GM19372 (cell line): ENCODE measurements around the gene LCLAT1.
"Not testable (repeated sequence)": the region's sequence is repeated elsewhere in the genome, so short reads cannot be mapped to it uniquely, and the experiment has no call there.

Experiments
- ATAC-seq: cut with Tn5 transposase; IDR thresholded peaks from one replicate; pipeline ENCODE4 v1.9.1; 2021; ENCODE audit warnings: mild to moderate bottlenecking, low read depth, moderate library complexity; ENCODE audit not compliant: unreplicated experiment

LCLAT1 gene

DNA sequence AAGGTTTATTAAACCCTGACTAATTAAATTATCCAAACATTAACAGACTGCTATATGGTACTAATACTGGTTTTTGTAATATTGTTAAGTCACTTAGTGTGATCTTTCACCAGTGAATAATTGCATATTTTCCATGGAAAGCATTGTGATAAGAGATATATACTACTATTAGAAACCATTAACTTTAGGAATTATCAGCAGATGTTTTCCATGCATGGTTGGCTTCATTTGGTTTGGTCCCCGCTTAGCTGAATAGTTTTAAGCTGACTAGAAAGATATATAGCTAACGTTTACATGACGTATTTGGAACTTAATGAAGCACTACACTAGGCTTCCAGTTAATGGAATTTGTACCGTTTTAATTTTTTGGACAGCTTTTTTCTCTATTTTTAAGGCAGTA lies 37.9 kb downstream of the LCLAT1 start:
- ATAC-seq: no peak

DNA sequence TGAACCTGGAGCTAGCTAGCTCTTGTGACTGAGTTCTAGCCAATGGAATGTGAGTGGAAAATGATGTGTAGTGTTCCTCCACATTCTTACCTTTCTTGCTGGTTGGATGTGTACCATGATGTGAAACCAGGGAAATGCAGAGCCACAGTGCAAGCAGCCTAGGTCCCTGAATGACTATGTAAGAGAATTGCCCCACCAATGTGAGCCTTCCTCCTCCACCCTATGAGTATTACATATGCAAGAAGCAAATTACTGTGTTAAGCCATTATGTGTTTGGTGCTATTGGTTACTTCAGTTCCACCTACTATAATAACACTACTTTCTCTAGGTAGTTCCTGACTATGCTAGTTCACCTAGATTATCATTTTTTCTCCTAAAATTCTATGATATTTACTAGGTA lies 39.6 kb downstream of the LCLAT1 start:
- no peak for ATAC-seq

DNA sequence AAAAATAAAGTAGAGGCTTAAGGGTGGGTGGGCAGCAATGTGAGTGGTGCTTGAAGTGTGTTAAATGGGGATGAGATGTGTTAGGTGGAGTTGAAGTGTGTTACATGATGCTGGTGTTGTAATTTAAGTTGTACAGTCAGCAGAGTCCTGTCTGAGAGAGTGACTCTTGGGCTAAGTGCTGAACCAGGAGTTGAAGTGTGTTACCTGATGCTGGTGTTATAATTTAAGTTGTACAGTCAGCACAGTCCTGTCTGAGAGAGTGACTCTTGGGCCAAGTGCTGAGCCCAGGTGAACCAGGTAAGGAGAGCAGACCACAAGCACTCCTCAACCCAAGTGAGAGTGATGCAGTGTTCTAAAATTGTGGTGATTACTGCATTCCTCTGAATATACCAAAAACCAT lies 40.6 kb downstream of the LCLAT1 start:
- no peak for ATAC-seq

DNA sequence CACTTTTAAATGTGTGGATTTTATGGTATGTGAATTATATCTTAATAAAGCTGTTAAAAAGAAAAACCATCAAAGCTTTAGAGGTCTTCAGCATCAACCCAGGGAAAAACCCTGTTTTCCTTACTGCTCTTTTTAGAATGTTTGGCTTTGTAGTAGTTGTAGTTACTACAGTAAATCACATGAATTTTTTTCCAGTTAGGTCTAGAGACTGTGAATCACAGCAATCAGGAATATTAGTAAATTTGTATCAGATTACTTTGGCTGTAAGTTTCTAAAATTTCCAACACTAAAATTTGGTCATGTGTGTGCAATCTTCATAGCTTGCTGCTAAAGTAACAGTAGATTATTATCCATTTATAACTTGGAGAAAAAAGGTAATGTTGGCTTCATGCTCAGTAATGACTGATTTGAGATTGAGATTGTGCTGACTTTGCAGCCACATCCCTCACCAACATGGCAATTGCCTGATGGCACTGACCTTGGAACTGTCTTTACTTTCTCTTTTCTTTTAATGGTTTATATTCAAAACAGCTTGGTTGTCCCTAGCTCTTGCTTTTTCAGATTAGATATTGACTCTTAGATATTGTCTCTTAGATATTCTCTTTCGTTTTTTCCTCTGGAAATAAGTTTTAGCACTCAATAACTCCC lies 41.1 kb downstream of the LCLAT1 start:
- ATAC-seq: no peak

DNA sequence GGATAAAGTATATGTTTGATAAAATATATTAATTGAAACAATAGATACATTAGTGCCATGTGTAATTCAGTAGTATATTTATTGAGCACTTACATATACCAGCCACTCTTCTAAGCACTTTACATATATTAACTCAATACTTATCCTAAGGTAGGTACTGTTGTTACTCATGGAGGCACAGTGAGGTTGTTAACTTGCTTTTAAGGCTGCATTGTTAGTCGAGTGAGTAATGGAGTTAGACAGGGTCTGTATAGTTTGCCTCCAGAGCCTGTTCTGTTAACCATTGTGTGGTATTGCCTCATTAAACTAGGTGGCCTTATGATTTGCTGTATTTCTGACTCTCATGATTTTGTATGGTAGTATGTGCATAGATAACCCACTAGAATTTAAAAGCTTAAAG lies 44.2 kb downstream of the LCLAT1 start:
- ATAC-seq: no peak

DNA sequence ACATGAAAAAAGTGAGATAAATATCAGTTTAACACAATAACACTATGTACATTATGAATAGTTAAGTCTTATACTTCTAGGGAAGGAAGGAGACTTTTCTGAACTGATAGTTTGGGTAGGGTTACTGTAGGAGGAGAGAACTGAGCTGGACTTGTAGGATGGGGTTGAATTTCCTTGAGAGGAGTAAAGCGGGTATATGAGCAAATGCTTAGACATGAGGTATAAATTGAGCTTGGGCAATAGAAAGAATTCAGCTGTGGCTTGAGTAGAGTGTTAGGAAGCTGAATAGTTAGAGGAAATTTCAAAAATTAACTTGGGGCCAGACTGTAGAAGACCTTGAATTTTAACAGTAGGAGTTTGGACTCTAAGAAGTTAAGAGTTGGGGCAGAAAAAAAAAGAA lies 45.1 kb downstream of the LCLAT1 start:
- no peak for ATAC-seq

DNA sequence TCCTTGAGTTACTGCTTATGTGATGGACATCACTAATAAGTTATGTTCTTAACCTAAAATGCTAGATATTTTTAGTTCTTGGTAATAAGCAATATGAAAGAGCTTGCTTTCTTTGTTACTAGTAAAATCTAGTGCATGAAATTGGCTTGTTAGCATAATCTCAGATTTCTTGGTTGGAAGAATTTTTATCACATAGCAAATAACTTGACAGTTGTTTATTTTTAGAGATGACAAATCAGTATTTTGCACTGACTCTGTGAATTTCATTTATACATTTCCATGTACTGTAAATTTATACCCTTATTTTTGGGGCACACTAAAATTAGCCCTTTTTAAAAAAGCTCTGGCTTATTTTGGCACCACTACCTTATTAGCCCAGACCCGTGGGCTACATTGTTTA lies 45.6 kb downstream of the LCLAT1 start:
- no peak for ATAC-seq

DNA sequence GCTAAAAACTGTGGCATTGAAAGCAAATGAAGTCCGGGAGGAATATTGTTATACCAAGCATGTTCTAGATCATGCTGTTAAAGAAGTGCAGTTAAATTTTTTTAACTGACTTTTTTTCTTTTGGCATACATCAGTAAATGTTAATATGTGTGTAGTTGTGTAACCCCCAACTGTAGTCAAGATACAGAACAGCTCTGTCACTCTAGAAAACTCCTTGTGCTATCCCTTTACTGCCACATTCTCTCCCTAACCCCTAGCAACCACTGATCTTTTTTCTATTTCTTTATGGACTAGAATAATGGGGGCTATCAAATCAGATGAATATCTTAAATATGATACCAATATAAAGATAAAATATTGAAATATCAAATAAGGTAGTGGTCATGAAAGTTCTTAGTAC lies 46.4 kb downstream of the LCLAT1 start:
- ATAC-seq: no peak

DNA sequence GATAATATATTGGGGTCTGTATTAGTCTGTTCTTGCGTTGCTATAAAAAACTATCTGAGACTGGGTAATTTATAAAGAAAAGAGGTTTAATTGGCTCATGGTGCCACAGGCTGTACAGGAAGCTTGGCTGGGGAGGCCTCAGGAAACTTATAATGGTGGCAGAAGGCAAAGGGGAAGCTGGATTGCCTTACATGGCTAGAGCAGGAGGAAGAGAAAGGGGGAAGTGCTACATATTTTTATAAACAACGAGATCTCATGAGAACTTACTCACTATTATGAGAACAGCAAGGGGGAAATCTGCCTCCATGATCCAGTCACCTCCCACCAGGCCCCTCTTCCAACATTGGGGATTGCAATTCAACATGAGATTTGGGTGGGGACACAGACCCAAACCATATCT lies 48.9 kb downstream of the LCLAT1 start:
- ATAC-seq: not testable (repeated sequence)

DNA sequence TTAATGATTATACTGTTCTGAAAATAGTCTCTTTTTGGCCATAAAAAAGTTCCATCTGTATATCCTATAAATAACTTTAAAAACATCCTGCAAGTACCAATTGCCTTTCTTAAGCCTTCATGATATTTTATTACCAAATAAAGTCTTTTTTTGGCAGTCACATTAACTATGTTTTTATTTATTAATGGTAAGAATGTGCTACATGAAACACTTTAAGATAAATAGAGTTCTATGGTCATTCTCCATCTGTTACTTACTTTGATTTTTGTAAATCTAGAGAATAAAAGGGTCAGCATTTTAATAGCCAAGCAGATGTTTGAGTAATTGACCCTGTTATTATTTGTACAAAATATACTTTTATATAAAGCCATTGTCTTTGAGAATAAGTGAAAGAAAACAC lies 52.6 kb downstream of the LCLAT1 start:
- no peak for ATAC-seq

DNA sequence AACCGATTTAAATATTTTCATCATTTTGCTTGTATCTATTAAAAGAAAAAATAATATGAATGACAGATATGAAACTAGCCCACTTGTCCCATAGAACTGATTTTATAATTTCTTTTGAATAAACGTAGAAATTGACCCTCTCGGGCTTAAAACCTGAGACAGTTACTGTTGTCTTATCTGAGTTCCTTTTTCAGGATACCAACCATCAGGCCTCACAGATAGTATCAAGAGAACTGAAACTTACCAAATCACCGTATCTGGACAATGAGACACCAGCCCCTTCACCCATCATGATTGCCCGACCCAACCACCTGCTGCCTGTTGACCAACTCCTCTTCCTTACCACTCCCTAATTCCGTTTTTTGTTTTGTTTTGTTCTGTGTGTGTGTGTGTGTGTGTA lies 53.7 kb downstream of the LCLAT1 start:
- ATAC-seq: no peak

DNA sequence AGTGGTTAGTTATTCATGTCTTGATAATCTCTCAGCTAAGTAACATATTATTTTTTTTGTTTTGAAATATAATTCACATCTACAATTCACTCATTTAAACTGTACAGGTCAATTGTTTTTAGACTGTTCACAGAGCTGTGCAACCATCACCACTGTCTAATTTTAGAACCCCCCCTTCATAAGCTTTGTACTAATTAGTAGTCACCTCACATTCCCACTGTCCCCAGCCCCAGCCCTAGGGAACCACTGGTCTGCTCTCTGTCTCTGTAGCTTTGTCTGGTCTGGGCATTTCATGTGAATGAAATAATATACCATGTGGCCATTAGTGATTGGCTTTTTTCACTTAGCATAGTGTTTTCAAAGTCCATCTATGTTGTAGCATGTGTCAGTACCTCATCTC lies 55.3 kb downstream of the LCLAT1 start:
- ATAC-seq: no peak

DNA sequence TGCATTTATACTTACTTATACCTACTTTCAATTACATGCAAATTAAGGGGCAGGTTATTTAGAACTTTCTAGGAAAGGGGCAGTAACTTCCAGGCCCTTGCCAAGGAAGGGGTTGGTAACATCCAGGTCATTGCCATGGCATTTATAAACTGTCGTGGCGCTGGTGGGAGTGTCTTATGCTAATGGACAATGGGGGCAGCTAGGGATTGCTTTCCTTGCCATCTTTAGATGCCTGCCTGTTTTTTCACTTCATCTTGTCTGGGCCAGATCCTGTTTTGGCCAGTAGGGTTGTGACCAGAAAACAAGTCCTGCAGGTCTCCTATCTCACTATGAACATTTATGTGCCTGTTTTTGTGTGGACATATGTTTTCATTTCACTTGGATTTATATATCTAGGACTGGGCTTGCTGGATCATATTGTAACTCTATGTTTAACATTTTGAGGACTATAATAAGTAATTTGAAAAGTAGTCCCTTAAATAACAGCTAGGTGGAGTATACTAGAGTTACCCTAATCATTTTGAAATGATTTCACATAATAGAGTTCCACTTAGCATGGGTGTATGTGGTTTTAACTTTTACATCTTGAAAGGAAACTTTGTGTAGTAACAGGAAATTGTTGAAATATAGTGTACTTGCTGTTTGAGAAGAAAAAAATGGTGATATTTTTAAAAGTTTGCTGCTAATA lies 56.1 kb downstream of the LCLAT1 start:
- peak; percentile 70 for ATAC-seq

DNA sequence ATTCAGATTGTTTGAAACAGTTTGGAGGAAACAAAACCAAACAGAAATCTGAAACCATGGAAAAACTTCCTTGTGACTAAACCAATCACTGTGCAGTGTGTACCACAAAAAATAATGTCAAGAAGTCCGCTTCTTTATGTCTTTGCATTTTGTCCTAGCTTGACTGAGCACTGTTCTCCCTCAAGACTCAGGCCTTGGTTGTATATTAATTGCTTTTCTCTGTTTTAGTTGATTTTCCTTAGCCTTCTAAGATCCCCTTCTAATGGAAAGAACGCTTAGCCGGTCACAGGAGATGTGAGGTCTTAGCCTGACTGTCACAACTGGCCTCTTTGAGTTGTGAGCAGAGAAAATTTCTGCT lies 56.6 kb downstream of the LCLAT1 start:
- ATAC-seq: peak; percentile 41

DNA sequence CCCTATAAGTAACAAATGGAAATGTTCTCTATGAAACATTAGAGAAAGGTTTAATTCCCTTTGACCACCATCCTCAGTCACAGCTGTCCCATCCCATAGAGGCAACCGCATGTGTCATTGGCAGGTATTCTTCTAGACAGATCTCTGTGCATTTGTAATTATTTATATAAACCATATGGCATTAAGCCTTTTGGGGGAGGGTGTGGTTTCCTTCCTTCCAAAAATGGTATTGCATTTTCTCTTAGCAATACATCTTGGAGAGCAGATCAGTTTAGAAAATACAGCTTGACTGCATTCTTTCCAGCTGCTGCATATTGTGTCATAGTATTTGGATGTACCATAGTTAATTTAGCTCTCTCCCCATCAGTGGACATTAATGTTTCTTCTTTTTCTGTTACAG lies 57.7 kb downstream of the LCLAT1 start:
- ATAC-seq: no peak

DNA sequence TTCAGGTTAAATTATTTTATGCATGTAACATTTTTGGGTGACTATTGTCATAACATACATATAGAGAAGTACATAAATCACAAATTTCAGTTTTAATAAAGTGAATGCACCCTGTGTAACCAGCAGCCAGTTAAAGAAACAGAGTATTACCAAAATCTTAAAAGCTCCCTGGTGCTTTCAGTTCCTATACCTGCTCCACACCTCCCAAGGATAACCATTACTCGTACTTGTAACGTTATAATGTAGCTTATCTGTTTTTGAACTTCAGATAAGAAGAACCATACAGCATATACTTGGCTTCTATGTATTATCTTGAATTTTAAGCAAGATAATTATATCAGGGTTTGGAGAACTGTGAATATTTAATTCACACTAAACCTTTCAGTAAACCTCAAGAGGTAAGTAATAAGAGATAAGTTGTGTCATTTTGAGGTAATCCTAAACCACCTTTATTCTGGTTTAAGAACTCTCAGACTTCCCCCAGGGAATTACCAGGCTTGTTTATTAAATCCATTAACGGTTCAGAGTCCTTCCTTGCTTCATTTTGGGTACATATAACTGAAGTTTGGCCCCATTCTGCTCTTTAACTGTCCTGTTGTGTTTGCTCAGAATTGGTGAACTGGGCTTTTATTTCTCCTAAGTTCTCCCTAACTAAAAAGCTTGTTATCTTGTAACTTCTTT lies 58.6 kb downstream of the LCLAT1 start:
- ATAC-seq: no peak

DNA sequence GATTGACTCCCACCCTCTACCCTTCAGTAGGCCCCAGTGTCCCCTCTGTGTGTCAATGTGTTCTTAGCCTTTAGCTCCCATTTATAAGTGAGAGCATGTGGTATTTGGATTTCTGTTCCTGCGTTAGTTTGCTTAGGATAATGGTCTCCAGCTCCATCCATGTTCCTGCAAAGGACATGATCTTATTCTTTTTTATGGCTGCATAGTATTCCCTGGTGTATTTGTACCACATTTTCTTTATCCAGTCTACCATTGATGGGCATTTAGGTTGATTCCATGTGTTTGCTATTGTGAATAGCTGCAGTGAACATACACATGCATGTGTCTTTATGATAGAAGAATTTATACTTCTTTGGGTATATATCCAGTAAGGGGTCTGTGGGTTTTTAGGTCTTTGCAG lies 60.4 kb downstream of the LCLAT1 start:
- ATAC-seq: not testable (repeated sequence)

DNA sequence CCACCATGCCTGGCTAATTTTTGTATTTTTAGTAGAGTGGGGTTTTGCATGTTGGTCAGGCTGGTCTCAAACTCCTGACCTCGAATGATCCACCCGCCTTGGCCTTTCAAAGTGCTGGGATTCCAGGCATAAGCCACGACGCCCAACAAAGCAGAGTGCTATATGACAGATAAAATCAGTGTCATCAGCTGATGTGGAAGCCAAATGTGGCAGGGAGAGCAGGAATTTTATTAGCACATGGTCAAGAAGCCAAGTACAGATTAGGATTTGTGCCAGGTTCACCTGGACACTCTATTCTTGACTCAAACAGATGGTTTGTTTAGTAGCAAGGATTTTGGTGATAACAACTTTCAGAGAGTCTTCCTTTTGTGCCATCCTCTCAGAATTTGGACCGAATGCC lies 62.7 kb downstream of the LCLAT1 start:
- ATAC-seq: no peak

DNA sequence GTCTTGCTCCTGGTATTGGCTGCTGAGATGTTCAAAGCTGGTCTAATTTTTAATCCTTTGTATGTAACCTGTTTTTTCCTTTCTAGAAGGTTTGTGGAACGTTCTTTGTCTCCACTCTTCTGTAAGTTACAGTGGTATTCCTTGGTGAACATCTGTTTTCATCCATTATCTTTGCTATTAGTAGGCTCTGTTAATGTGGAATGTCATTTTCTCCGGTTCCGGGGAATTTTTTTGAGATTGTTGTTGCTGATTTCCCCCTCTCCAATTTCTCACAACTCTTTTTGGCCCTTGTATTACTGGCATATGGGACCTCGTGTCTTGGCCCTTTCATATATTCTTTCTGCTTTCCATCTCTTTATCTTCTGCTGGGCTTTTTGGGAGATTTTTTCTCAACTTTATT lies 63.4 kb downstream of the LCLAT1 start:
- ATAC-seq: no peak

DNA sequence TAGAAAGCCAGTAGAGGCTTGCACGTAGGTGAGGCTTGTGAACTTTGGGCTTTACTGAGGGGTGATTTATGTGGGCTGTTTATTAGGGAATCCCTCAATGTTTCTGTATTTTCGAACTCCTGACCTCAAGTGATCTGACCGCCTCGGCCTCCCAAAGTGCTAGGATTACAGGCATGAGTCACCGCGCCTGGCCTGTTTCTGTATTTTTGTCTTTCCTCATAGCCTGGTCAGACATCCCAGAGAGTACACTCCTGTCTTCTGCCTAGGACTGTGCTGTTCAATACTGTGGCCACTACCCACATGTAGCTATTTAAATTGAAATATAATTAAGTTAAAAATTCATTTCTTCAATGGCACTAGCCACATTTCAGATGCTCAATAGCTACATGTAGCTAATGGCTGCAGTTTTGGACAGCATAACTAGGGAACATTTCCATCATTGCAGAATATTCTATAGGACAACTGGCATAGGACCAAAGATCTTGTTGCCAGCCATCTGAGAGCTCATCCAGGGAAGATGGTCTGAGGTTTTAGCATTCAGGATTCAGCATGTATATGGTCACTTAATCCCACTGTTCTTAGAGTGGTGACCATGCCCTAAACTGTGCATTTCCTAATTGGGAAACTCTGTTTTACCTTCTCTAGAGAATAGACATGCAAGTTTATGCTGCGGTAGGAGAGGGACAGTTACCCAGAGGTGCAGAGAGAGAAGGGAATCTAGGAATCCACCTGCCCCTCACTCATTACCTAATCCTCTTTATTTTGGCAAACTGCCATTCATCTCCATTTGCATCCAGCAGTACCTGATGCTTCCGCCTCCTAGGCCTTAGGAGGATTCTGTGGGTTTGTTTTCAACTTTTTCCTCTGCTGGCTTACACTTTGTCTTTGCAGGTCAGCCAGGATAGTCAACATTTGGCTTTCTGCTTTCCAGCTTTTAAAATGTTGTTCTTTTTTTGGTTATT lies 64.4 kb downstream of the LCLAT1 start:
- ATAC-seq: no peak
